ENCODE results near the gene CABP1.

Gene CABP1

GRCh38 chr12:120631097-120631496 is 9.3 kb upstream of the CABP1 start:
- no peak for DNase-seq (ENCODE audit: low read depth)

- peak; percentile 20 for DNase-seq (ENCODE audit: low read depth)
These were observed 721 bp downstream of the CABP1 start for GRCh38 chr12:120640861-120641833.

- DNase-seq (ENCODE audit: low read depth): no peak
These were observed 1.7 kb downstream of the CABP1 start for GRCh38 chr12:120642121-120642520.

GRCh38 chr12:120642826-120643225 is 2.4 kb downstream of the CABP1 start:
- DNase-seq (ENCODE audit: low read depth): no peak

- no peak for DNase-seq (ENCODE audit: low read depth)
These were observed 3.1 kb downstream of the CABP1 start for GRCh38 chr12:120643574-120643973.

- no peak for DNase-seq (ENCODE audit: low read depth)
These were observed 5.6 kb downstream of the CABP1 start for GRCh38 chr12:120646044-120646443.

GRCh38 chr12:120647375-120647755 is 6.9 kb downstream of the CABP1 start:
- DNase-seq (ENCODE audit: low read depth): no peak

- no peak for DNase-seq (ENCODE audit: low read depth)
These were observed 9.2 kb downstream of the CABP1 start for GRCh38 chr12:120649442-120650232.

GRCh38 chr12:120650233-120650690 is 9.8 kb downstream of the CABP1 start:
- no peak for DNase-seq (ENCODE audit: low read depth)

GRCh38 chr12:120651821-120652220 is 11.4 kb downstream of the CABP1 start:
- no peak for DNase-seq (ENCODE audit: low read depth)

GRCh38 chr12:120652656-120653435 is 12.4 kb downstream of the CABP1 start:
- DNase-seq (ENCODE audit: low read depth): no peak

GRCh38 chr12:120653611-120654010 is 13.2 kb downstream of the CABP1 start:
- no peak for DNase-seq (ENCODE audit: low read depth)

GRCh38 chr12:120654656-120655055 is 14.2 kb downstream of the CABP1 start:
- DNase-seq (ENCODE audit: low read depth): no peak

- no peak for DNase-seq (ENCODE audit: low read depth)
These were observed 15.6 kb downstream of the CABP1 start for GRCh38 chr12:120656008-120656407.

GRCh38 chr12:120658286-120659150 is 18.1 kb downstream of the CABP1 start:
- DNase-seq (ENCODE audit: low read depth): no peak

GRCh38 chr12:120659151-120659525 is 18.7 kb downstream of the CABP1 start:
- DNase-seq (ENCODE audit: low read depth): no peak

- DNase-seq (ENCODE audit: low read depth): no peak
These were observed 21.0 kb downstream of the CABP1 start for GRCh38 chr12:120661432-120661831.

GRCh38 chr12:120662879-120663278 is 22.5 kb downstream of the CABP1 start:
- DNase-seq (ENCODE audit: low read depth): no peak

GRCh38 chr12:120663741-120664140 is 23.3 kb downstream of the CABP1 start:
- no peak for DNase-seq (ENCODE audit: low read depth)

- no peak for DNase-seq (ENCODE audit: low read depth)
These were observed 26.4 kb downstream of the CABP1 start for GRCh38 chr12:120666571-120667390.

All from stimulated activated CD4-positive, alpha-beta T cell treated with anti-CD3 and anti-CD28 coated beads, Interleukin-2, amount 100 ng/mL, for 4 hours (primary cell).